Myocyte (in vitro differentiated cells): Measurements from ENCODE around the gene KRTAP10-7. TPM values are rescaled to one million over a fixed set of nuclear protein-coding genes. Genes with fewer than 3 reads are reported as not detected.
"Not testable (repeated sequence)": the region's sequence is repeated elsewhere in the genome, so short reads cannot be mapped to it uniquely, and the experiment has no call there.

Source experiments
- DNase-seq: peaks from one replicate; pipeline ENCODE4 v3.0.0-alpha.2; 2012; ENCODE audit warnings: low read depth
- total RNA-seq: library from RNA; depleted of rRNA; stranded (reverse); fragments of >200 nt; gene quantifications from 2 replicates; pipeline ENCODE4 v1.2.3, GENCODE V29; 2014

KRTAP10-7 gene
- total RNA-seq, 1 donor from 2014 or later = not detected

DNA sequence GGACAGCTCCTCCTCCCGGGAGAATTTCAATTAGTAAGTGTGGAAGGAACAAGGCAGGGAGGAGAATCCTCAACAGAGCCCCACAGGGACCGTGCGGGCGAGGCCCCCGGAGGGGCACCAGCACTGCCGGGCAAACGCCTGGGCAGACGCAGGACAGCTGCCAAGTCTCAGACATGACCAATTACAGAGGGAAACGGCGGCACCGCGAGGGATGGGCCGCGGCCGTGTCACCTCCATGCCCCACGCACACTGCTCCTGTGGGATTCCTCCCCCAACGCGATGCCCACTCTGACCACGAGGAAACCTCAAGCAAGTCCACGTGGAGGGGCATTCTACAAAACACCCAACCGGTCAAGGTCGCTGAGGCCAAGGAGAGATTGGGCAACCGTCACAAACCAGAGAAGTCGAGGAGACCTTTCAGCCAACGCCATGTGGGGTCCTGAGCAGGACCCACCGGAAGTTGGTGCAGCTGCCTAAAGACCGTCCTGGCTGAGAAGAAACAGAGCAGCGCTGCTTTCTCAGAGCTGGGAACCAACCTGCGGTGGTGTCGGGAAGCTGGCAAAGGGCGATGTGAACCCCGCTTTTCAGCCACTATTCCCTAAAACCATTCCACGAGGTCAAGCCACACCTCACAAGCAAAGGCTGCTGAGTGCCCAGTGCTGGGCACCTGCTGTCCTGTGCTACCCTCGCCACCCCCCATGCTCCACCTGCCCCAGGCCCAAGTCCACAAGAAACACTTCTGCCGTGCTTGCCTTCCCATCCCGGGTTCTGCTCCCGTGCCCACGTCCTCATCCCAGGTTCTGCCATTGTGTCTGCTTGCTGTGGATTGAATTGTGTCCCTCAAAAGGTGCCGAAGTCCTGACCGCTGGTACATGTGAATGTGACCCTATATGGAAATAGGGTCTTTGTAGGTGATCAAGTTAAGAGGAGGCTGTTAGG, 28.3 kb upstream of the KRTAP10-7 start:
- DNase-seq = no peak

DNA sequence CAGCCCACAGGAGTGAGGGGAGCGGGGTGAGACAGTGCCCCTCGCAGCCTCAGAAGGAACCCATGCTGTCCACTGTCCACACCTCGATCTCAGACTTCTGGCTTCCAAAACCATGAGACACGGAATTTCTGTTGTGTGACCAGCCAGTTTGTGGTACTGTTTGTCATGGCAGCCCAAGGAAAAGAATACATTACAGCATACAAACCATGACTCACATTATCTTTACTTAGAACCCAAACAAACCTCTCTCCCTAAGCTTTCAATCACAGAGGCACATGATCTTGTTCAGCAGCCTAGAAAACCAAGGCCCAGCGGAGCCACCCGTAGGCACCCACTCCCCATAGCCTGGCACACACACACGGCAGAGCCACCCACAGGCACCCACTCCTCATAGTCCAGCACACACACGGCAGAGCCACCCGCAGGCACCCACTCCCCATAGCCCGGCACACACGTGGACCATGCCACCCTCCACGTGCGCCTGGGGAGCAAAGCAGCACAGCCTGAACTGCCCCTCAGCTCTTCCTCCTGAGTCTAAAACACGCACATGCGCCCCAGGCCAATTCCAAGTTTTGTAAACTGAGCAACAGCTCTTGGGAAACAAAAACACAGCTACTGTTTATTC, 27.3 kb upstream of the KRTAP10-7 start:
- DNase-seq = no peak

- not testable (repeated sequence) for DNase-seq
Observed at GRCh38 chr21:44573630-44574456, 26.6 kb upstream of the KRTAP10-7 start, which contains the start of gene KRTAP10-4. TSS of gene KRTAP10-4 (plus strand) at chr21:44573729. CDS start at chr21:44573759, 30 bp downstream.

DNA sequence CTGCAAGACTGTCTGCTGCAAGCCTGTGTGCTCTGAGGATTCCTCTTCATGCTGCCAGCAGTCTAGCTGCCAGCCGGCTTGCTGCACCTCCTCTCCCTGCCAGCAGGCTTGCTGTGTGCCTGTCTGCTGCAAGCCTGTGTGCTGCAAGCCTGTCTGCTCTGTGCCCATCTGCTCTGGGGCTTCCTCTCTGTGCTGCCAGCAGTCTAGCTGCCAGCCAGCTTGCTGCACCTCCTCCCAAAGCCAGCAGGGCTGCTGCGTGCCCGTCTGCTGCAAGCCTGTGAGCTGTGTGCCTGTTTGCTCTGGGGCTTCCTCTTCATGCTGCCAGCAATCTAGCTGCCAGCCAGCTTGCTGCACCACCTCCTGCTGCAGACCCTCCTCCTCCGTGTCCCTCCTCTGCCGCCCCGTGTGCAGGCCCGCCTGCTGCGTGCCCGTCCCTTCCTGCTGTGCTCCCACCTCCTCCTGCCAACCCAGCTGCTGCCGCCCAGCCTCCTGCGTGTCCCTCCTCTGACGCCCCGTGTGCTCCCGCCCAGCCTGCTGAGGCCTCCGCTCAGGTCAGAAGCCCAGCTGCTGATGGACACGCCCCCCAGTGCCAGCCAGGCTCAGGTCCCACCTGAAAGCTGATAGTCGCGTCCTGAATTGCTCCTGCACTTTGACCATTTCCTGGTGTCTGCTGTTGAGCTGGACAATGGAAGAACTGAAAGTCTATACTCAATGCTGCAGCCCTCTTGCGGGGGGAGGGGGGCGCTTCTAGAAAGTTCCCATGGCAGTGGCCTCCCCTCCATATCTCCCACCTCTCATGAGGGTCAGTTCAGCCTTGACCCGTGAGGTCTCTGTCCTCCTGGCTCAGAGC, 25.7 kb upstream of the KRTAP10-7 start:
- no peak for DNase-seq

GRCh38 chr21:44575307-44576024, 24.9 kb upstream of the KRTAP10-7 start:
- DNase-seq = no peak

- no peak for DNase-seq
Observed at GRCh38 chr21:44576025-44576420, 24.4 kb upstream of the KRTAP10-7 start.

GRCh38 chr21:44578371-44579055, 21.9 kb upstream of the KRTAP10-7 start:
- no peak for DNase-seq

- no peak for DNase-seq
Observed at GRCh38 chr21:44579056-44579832, 21.2 kb upstream of the KRTAP10-7 start.

DNA sequence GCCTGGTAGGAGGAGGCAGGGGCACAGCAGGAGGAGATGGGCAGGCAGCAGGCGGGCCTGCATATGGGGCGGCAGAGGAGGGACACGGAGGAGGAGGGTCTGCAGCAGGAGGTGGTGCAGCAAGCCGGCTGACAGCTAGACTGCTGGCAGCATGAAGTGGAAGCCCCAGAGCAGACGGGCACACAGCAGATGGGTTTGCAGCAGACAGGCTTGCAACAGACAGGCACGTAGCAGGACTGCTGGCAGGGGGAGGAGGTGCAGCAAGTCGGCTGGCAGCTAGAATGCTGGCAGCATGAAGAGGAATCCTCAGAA, 20.6 kb upstream of the KRTAP10-7 start:
- no peak for DNase-seq

- not testable (repeated sequence) for DNase-seq
Observed at GRCh38 chr21:44580231-44580821, 20.1 kb upstream of the KRTAP10-7 start, which contains the start of gene KRTAP10-5. TSS of gene KRTAP10-5 (minus strand) at chr21:44580604. CDS start at chr21:44580578, 26 bp downstream.

GRCh38 chr21:44581158-44581557, 19.2 kb upstream of the KRTAP10-7 start:
- no peak for DNase-seq

GRCh38 chr21:44582055-44582454, 18.3 kb upstream of the KRTAP10-7 start:
- DNase-seq = no peak

DNA sequence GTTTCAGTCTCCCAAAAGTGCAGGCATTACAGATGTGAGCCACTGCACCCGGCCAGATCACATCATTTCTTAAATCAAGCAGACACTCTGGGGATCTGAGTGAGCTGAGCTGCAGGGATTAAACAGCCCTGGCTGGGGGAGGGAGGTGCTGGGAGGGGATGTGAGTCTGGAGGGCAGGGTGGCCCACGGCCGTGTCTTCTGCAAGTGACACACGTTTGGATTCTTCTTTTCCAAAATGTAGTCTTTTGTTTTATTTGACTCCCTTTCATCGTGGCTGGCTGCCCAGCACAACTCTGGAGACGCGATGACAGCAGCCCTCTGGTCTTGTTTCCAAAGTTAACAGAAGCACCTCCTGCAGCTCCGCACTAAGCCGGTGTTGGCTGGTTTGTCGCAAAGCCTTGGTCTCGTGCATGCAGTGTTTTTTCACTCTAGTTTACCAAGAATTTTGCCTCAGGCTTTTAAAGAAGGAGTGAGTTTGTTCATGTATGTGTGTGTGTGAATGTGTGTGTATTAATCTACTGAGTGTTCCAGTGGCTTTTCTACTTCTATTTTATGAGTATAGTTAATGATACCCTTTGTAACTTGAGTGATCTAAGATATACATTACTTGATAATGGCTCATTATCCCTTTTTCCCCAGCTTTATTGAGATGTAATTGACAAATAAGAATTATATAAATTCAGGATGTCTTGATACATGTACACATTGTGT, 17.2 kb upstream of the KRTAP10-7 start:
- no peak for DNase-seq

DNA sequence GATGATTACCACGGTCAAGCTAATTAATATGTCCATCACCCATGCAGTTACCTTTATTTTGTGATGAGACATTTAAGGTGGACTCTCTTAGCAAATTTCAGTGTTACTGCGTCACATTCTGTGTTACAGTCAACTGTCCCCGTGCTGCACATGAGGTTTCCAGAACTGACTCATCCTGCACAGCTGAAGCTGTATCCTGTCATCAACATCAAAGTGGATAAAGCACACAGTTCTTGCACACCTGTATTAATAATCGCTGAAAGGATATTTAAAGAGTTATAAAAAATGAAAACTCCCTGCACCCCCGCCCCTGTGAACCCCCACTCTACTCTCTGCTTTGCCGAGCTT, 16.6 kb upstream of the KRTAP10-7 start:
- DNase-seq = no peak

DNA sequence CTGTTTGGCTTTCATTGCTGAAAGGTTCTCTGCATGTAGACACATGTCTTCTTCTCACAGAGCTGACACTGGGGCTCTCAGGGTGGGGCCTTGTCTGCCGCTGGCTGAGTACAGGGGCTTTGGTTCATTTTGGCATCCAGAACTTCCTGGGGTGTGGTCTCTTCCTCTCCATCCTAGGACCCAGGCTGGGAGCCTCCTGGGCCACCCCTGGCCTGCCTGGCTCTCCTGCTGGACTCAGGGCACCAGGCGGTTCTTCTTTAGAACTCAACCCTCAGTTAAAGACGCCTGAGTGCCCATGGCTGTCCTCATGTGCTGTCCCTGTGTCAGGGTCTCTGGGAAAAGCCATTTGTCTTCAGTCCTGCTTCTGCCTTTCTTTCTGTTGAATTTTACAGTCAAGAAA, 14.5 kb upstream of the KRTAP10-7 start:
- no peak for DNase-seq

- no peak for DNase-seq
Observed at GRCh38 chr21:44589094-44589493, 11.3 kb upstream of the KRTAP10-7 start.

DNA sequence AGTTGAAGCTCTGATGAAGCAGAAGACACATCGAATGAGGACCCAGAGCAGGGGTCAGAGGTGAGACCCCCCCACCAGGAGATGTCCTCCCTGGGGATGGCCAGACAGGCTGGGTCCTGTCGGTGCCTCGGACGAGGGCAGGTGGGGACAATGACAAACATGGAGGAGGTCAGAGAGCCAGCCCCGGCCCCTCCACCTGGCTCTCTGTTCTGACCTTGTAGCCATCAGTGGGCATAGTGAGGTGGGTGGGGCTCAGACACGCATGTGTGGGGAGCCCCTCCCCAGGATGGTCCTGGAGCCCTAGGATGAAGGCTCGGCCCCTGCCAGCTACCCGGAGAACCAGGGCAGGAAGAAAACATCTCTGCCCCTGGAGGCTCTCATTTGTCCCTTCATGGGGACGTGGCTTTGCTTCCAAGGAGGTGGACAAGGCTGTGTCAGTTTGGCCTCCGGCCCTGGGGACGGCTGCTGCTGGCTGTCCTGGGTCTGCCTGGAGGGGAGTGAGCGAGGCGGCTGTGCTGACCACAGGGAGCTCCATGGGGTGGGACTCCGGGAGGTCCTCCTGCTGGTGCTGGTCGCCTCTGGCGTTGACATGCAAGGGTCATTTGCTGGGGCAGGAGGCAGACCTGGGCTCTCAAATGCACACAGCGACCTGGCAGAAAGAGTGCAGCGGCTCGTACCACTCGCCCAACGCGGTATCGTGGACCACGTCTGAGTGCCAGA, 10.7 kb upstream of the KRTAP10-7 start:
- no peak for DNase-seq
